ENCODE measurements around the gene FRYL.
"Not testable (repeated sequence)": the region's sequence is repeated elsewhere in the genome, so short reads cannot be mapped to it uniquely, and the experiment has no call there.

Gene FRYL

DNA sequence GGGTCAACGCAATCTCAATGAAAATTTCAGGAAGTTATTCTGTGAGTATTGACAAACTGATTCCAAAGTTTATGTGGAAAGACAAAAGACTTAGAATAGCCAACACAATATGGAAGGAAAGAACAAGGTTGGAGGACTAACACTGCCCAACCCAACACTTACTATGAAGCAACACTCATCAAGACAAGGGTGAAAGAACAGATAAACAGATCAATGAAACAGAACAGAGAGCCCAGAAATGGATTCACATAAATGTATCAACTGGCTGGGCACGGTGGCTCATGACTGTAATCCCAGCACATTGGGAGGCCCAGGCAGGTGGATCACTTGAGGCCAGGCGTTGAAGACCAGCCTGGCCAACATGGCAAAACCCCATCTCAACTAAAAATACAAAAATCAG is 41.2 kb downstream of the FRYL start:
- no peak overlapping the region for H4K91ac ChIP-seq (ENCODE audit: low read depth, low read length)
- no peak overlapping the region for H3K4ac ChIP-seq (ENCODE audit: low read depth, low read length)
- H3K36me3 ChIP-seq (ENCODE audit: control insufficient read depth in 1 of 2, insufficient read depth in 2 of 2, low read length in 2 of 2): no peaks in the 10 kb centered on the region
- H2AK5ac ChIP-seq (ENCODE audit: low read length): no peak overlapping the region
- H3K27ac ChIP-seq (ENCODE audit: low read depth, low read length): no peak overlapping the region
- no peak overlapping the region for H3K9ac ChIP-seq (ENCODE audit: low read length)
- no peaks in the 10 kb centered on the region for H3K9me3 ChIP-seq (ENCODE audit: insufficient read depth, low read depth, low read length)
- no peak overlapping the region for H2AFZ ChIP-seq (ENCODE audit: insufficient read depth, low read length, poor library complexity)
- no peaks in the 10 kb centered on the region for H3K27me3 ChIP-seq (ENCODE audit: insufficient read depth, low read length)
- no peak overlapping the region for H3K23ac ChIP-seq (ENCODE audit: low read length)
- H2BK12ac ChIP-seq (ENCODE audit: low read length): no peak overlapping the region
- no peak overlapping the region for H3K14ac ChIP-seq (ENCODE audit: low read length)
- H3K79me1 ChIP-seq (ENCODE audit: low read length): no peaks in the 10 kb centered on the region
- WGBS (ENCODE audit: extremely low coverage, insufficient coverage, insufficient read length): no CpG with 5 or more reads among the region's 3 CpGs
- no peak overlapping the region for H4K12ac ChIP-seq (ENCODE audit: low read depth, low read length)
- H3K4me1 ChIP-seq (ENCODE audit: control insufficient read depth in 1 of 2, insufficient read depth in 2 of 2, low read length in 2 of 2): no peaks in the 10 kb centered on the region
- no peak overlapping the region for H3K4me3 ChIP-seq (ENCODE audit: low read depth, low read length)
- H3K4me2 ChIP-seq (ENCODE audit: low read length): no peak overlapping the region
- peaks cover 2% of the 10 kb centered on the region for H3K79me2 ChIP-seq (ENCODE audit: control insufficient read depth, insufficient read depth, low read length, poor library complexity)
- no peak overlapping the region for H3K18ac ChIP-seq (ENCODE audit: low read length)
- no peak overlapping the region for H4K8ac ChIP-seq (ENCODE audit: low read depth, low read length)
- H2BK120ac ChIP-seq (ENCODE audit: insufficient read depth, low read length, poor library complexity): no peak overlapping the region
- no peak for DNase-seq
- no peak overlapping the region for H2BK5ac ChIP-seq (ENCODE audit: low read depth, low read length, poor library complexity)

GRCh38 chr4:48728906-48729496 is 51.1 kb downstream of the FRYL start:
- not testable (repeated sequence) for H2AFZ ChIP-seq (ENCODE audit: insufficient read depth, low read length, poor library complexity); H3K4me3 ChIP-seq (ENCODE audit: low read depth, low read length); H3K9ac ChIP-seq (ENCODE audit: low read length); H3K18ac ChIP-seq (ENCODE audit: low read length); H3K27ac ChIP-seq (ENCODE audit: low read depth, low read length); H3K23ac ChIP-seq (ENCODE audit: low read length); H4K8ac ChIP-seq (ENCODE audit: low read depth, low read length); H4K12ac ChIP-seq (ENCODE audit: low read depth, low read length); H3K36me3 ChIP-seq (ENCODE audit: control insufficient read depth in 1 of 2, insufficient read depth in 2 of 2, low read length in 2 of 2); H3K9me3 ChIP-seq (ENCODE audit: insufficient read depth, low read depth, low read length); H3K4me2 ChIP-seq (ENCODE audit: low read length); H2BK5ac ChIP-seq (ENCODE audit: low read depth, low read length, poor library complexity); H3K79me2 ChIP-seq (ENCODE audit: control insufficient read depth, insufficient read depth, low read length, poor library complexity); H3K14ac ChIP-seq (ENCODE audit: low read length); H4K91ac ChIP-seq (ENCODE audit: low read depth, low read length); H3K27me3 ChIP-seq (ENCODE audit: insufficient read depth, low read length); H3K79me1 ChIP-seq (ENCODE audit: low read length); H2AK5ac ChIP-seq (ENCODE audit: low read length); H2BK120ac ChIP-seq (ENCODE audit: insufficient read depth, low read length, poor library complexity); H2BK12ac ChIP-seq (ENCODE audit: low read length)
- WGBS (ENCODE audit: extremely low coverage, insufficient coverage, insufficient read length): no CpG with 5 or more reads among the region's 15 CpGs
- H3K4me1 ChIP-seq (ENCODE audit: control insufficient read depth in 1 of 2, insufficient read depth in 2 of 2, low read length in 2 of 2): peaks cover 0 to 11% of the 10 kb centered on the region in 2 experiments
- peak; percentile 31 to 51 for DNase-seq
- peak overlapping the region; percentile 40 for H3K4ac ChIP-seq (ENCODE audit: low read depth, low read length)

- no CpG with 5 or more reads among the region's 2 CpGs for WGBS (ENCODE audit: extremely low coverage, insufficient coverage, insufficient read length)
These were observed 52.2 kb downstream of the FRYL start for GRCh38 chr4:48727666-48728459.

GRCh38 chr4:48725414-48725813 is 54.7 kb downstream of the FRYL start:
- H4K91ac ChIP-seq (ENCODE audit: low read depth, low read length): no peak overlapping the region
- peaks cover 0 to 11% of the 10 kb centered on the region in 2 experiments for H3K4me1 ChIP-seq (ENCODE audit: control insufficient read depth in 1 of 2, insufficient read depth in 2 of 2, low read length in 2 of 2)
- no peak overlapping the region for H2AK5ac ChIP-seq (ENCODE audit: low read length)
- no peak for DNase-seq
- H4K12ac ChIP-seq (ENCODE audit: low read depth, low read length): no peak overlapping the region
- H3K23ac ChIP-seq (ENCODE audit: low read length): no peak overlapping the region
- no peak overlapping the region for H2BK5ac ChIP-seq (ENCODE audit: low read depth, low read length, poor library complexity)
- WGBS (ENCODE audit: extremely low coverage, insufficient coverage, insufficient read length): no CpG with 5 or more reads among the region's 7 CpGs
- H3K4ac ChIP-seq (ENCODE audit: low read depth, low read length): peak overlapping the region; percentile 64
- H2BK120ac ChIP-seq (ENCODE audit: insufficient read depth, low read length, poor library complexity): no peak overlapping the region
- no peak overlapping the region for H3K4me3 ChIP-seq (ENCODE audit: low read depth, low read length)
- H3K27ac ChIP-seq (ENCODE audit: low read depth, low read length): no peak overlapping the region
- H3K9ac ChIP-seq (ENCODE audit: low read length): no peak overlapping the region
- H3K79me1 ChIP-seq (ENCODE audit: low read length): peaks cover 7% of the 10 kb centered on the region
- no peaks in the 10 kb centered on the region for H3K36me3 ChIP-seq (ENCODE audit: control insufficient read depth in 1 of 2, insufficient read depth in 2 of 2, low read length in 2 of 2)
- H4K8ac ChIP-seq (ENCODE audit: low read depth, low read length): peak overlapping the region; percentile 35
- H3K4me2 ChIP-seq (ENCODE audit: low read length): no peak overlapping the region
- H2BK12ac ChIP-seq (ENCODE audit: low read length): peak overlapping the region; percentile 84
- H3K18ac ChIP-seq (ENCODE audit: low read length): no peak overlapping the region
- H3K27me3 ChIP-seq (ENCODE audit: insufficient read depth, low read length): no peaks in the 10 kb centered on the region
- no peak overlapping the region for H3K14ac ChIP-seq (ENCODE audit: low read length)
- H2AFZ ChIP-seq (ENCODE audit: insufficient read depth, low read length, poor library complexity): no peak overlapping the region
- H3K9me3 ChIP-seq (ENCODE audit: insufficient read depth, low read depth, low read length): no peaks in the 10 kb centered on the region
- H3K79me2 ChIP-seq (ENCODE audit: control insufficient read depth, insufficient read depth, low read length, poor library complexity): peaks cover 4% of the 10 kb centered on the region

More at GRCh38 chr4:48727666-48728459, 52.2 kb downstream of the FRYL start:
- Histone ChIP-seq H3K27ac (ENCODE audit: low read depth, low read length) (peak overlapping the region; percentile 14), H3K36me3 (ENCODE audit: control insufficient read depth in 1 of 2, insufficient read depth in 2 of 2, low read length in 2 of 2) (no peaks in the 10 kb centered on the region), H3K4ac (ENCODE audit: low read depth, low read length) (peak overlapping the region; percentile 33), H4K91ac (ENCODE audit: low read depth, low read length) (no peak overlapping the region), H3K14ac (ENCODE audit: low read length) (no peak overlapping the region), H2AK5ac (ENCODE audit: low read length) (no peak overlapping the region), H2BK120ac (ENCODE audit: insufficient read depth, low read length, poor library complexity) (no peak overlapping the region), H3K79me2 (ENCODE audit: control insufficient read depth, insufficient read depth, low read length, poor library complexity) (peaks cover 4% of the 10 kb centered on the region), H4K12ac (ENCODE audit: low read depth, low read length) (no peak overlapping the region), H3K27me3 (ENCODE audit: insufficient read depth, low read length) (no peaks in the 10 kb centered on the region), H3K9me3 (ENCODE audit: insufficient read depth, low read depth, low read length) (no peaks in the 10 kb centered on the region), H4K8ac (ENCODE audit: low read depth, low read length) (no peak overlapping the region), H2AFZ (ENCODE audit: insufficient read depth, low read length, poor library complexity) (no peak overlapping the region), H3K9ac (ENCODE audit: low read length) (no peak overlapping the region), H2BK12ac (ENCODE audit: low read length) (no peak overlapping the region), H3K23ac (ENCODE audit: low read length) (no peak overlapping the region), H3K4me1 (ENCODE audit: control insufficient read depth in 1 of 2, insufficient read depth in 2 of 2, low read length in 2 of 2) (peaks cover 0 to 11% of the 10 kb centered on the region in 2 experiments), H3K18ac (ENCODE audit: low read length) (no peak overlapping the region), H3K4me3 (ENCODE audit: low read depth, low read length) (no peak overlapping the region), H3K4me2 (ENCODE audit: low read length) (no peak overlapping the region), H3K79me1 (ENCODE audit: low read length) (peaks cover 7% of the 10 kb centered on the region), H2BK5ac (ENCODE audit: low read depth, low read length, poor library complexity) (no peak overlapping the region)
- DNase-seq: no peak

Measured in trophoblast cell (in vitro differentiated cells and primary cell).